Activated naive CD4-positive, alpha-beta T cell treated with anti-CD3 and anti-CD28 coated beads, Interleukin-2, amount 10 ng/mL, durations not matched to agents 7 days and 5 days (primary cell): ENCODE results near the gene LMF1.

Experiments
- CTCF ChIA-PET: fragments of 350-600 bp; sonication (Branson Sonifier 250); formaldehyde crosslinking; loops from one replicate; lab custom pipeline; 2021; ENCODE audit warnings: antibody characterized with exemption; lab: Charles Lee
- DNase-seq: peaks from one replicate; pipeline ENCODE4 v3.0.0-alpha.2; 2020
- H3K27ac Mint-ChIP-seq: one replicate; pipeline ENCODE4 v1.8.0; 2021; ENCODE audit warnings: mild to moderate bottlenecking, moderate library complexity, mixed read lengths
- H3K27me3 Mint-ChIP-seq: one replicate; pipeline ENCODE4 v1.8.0; 2021; ENCODE audit warnings: mild to moderate bottlenecking, mixed read lengths
- H3K36me3 Mint-ChIP-seq: one replicate; pipeline ENCODE4 v1.8.0; 2021; ENCODE audit warnings: mixed read lengths
- H3K4me1 Mint-ChIP-seq: one replicate; pipeline ENCODE4 v1.8.0; 2021; ENCODE audit warnings: mixed read lengths
- H3K4me3 Mint-ChIP-seq: one replicate; pipeline ENCODE4 v1.8.0; 2021; ENCODE audit warnings: mild to moderate bottlenecking, moderate library complexity, mixed read lengths
- H3K9me3 Mint-ChIP-seq: one replicate; pipeline ENCODE4 v1.8.0; 2021; ENCODE audit warnings: mixed read lengths

The LMF1 gene

DNA sequence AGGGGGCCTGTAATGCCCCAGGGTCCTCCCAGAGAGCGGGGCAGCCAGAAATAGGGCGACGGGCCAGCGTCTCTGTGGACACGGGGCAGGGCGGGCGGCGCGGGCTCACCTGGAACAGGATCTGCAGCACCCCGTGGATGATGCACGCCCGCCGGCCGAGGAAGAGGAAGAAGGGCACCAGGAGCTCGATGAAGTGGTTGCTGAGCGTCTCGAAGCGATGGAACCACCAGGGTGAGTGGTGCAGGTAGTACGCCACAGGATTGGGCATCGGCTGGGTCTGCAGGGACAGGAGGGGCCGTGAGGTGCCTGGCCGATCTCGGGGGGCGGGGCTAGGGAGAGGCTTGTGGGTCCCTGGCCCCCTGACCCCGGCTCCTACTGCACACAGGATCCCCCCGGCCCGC is 91.3 kb downstream of the LMF1 start:
- Mint-ChIP-seq H3K9me3 (no peaks in the 10 kb centered on the region), H3K27me3 (no peaks in the 10 kb centered on the region), H3K27ac (no peak overlapping the region), H3K36me3 (no peaks in the 10 kb centered on the region), H3K4me3 (no peak overlapping the region), H3K4me1 (no peaks in the 10 kb centered on the region)
- DNase-seq = no peak
- CTCF ChIA-PET = no interaction called here

DNA sequence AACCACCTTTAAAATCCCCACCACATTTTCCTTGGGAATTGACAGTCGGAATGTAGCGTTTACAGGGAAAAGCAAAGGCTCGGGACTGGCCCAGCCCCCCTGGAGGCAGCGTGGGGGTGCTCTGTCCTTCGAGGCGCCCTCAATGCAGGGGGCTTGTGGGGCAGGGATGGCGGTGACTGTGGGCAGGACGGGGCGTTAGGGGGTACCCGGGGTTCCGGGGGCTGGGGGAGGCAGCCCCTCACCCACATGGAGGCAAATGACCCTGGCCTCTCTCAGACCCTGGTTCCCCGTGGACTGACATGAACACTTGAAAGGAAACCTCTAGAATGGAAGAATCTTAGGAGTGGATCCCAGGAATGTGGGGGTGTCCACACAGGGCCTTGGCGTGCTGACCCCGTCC is 91.9 kb downstream of the LMF1 start:
- Mint-ChIP-seq H3K4me1 (no peaks in the 10 kb centered on the region), H3K27me3 (no peaks in the 10 kb centered on the region), H3K36me3 (no peaks in the 10 kb centered on the region), H3K9me3 (no peaks in the 10 kb centered on the region), H3K27ac (no peak overlapping the region), H3K4me3 (no peak overlapping the region)
- CTCF ChIA-PET = no interaction called here
- no peak for DNase-seq

DNA sequence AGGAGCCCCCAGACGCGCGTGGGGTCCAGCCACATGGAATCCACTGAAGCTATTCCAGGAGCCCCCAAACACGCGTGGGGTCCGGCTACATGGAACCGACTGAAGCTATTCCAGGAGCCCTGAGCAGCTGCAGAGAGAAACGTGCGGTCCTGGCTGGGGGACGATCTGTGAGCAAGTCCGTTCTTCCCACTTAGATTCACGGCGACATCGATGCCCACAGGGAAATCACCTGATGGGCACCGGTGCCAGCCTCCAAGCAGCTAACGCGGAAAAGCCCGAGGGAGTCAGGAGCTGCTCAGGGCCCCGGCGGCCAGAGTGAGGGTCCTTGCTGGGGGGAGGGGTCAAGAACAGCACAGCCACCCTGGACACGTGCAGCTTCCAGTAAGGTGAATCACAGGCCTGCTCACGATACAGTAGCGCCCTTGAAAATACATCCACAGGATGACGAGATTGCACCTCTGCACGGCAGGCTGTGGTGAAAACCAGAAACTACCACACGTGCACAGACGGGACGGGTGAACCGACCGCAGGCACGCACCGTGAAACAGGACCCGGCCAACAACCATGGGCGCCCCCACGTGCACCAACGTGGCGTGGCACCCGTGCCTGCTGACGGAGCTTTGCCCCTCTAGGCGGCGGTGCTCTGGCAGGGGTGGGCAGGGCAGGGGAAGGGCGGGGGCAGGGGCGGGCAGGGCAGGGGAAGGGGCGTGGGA is 92.6 kb downstream of the LMF1 start:
- CTCF ChIA-PET = no interaction called here
- H3K27ac Mint-ChIP-seq = no peak overlapping the region
- no peaks in the 10 kb centered on the region for H3K4me1 Mint-ChIP-seq
- H3K4me3 Mint-ChIP-seq = no peak overlapping the region
- H3K9me3 Mint-ChIP-seq = no peaks in the 10 kb centered on the region
- no peaks in the 10 kb centered on the region for H3K27me3 Mint-ChIP-seq
- H3K36me3 Mint-ChIP-seq = no peaks in the 10 kb centered on the region
- DNase-seq = no peak

DNA sequence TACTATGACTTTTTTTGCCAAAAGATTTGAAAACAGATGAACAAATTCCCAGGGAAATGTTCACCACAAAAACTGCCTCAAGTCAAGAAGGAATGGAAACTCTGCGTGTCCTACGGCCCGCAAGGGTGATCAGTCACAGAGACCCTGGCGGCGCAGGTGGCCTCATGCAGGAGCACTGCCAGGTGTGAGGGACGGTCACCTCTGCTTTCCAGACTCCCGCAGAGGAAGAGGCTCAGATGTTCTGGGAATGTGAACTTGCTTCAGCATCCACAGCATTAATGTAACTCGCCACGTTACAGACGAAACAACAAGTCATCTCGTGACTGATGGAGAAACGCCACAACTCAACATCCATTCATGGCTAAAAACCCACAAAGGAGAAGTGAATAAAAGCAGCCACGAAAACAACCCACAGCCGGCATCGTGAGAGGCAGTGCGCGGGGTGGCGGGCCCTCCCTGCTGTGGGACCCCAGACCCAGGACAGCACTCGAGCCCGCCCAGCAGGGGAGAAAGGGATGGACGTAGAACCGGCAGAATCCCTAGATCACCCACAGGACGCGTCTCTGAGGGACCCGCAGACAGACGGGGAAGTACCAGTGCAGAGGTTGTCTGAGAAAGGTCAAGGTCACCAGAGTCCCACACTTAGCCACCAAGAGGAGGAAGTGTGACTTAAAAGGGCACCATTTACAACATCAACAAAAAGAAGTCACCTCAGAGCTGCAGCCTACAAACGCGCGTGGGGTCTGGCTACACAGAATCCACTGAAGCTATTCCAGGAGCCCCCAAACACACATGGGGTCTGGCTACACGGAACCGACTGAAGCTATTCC is 93.3 kb downstream of the LMF1 start:
- H3K27me3 Mint-ChIP-seq = no peaks in the 10 kb centered on the region
- H3K9me3 Mint-ChIP-seq = no peaks in the 10 kb centered on the region
- H3K4me1 Mint-ChIP-seq = no peaks in the 10 kb centered on the region
- H3K36me3 Mint-ChIP-seq = no peaks in the 10 kb centered on the region
- no peak for DNase-seq
- CTCF ChIA-PET = no interaction called here
- no peak overlapping the region for H3K27ac Mint-ChIP-seq
- no peak overlapping the region for H3K4me3 Mint-ChIP-seq

DNA sequence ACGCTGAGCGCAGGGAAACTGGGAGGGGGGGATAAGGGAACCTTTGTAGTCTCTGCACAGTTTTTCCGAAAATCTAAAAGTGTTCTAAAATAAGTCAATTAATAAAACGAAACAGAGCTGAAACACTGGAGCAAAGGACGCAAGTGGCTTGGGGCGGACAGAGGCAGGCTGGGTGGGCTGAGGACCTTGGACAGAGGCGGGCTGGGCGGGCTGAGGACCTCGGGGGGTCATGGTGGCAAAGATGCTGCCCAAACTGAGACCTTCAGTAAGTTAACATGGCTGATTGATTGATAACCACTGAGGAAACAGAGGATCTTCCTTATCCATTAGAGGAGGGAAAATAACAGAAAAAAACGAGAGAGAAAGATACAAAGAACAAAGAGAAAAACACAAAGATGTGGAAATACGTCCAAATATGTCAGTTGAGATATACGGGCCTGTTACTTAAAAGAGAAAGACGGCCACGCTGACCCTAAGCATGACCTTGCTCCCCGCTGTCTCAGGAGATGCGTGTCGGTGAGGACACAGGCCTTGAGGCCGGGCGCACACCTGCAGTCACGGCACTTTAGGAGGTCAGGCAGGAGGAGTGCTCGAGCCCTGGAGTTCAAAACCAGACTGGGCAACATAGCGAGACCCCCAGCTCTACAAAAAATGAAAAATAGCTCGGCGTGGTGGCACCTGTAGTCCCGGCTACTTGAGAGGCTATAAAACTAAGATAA is 94.1 kb downstream of the LMF1 start:
- H3K9me3 Mint-ChIP-seq = no peaks in the 10 kb centered on the region
- H3K27me3 Mint-ChIP-seq = no peaks in the 10 kb centered on the region
- H3K36me3 Mint-ChIP-seq = no peaks in the 10 kb centered on the region
- no peak for DNase-seq
- CTCF ChIA-PET = no interaction called here
- H3K4me1 Mint-ChIP-seq = no peaks in the 10 kb centered on the region
- no peak overlapping the region for H3K27ac Mint-ChIP-seq
- H3K4me3 Mint-ChIP-seq = no peak overlapping the region

DNA sequence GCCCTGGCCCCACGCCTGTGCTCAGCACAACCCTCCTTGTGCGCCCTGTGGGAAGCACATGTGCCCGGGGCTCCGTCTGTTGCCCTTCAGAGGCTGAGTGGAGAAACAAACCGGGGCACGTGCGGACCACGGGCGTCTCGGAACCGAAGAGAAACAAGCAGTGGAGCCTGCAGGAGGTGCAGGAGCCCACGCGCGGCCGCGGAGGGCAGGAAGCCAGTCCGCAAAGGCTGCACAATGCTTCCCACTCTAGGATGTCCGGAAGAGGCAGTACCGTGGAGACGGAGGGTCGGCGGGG is 94.8 kb downstream of the LMF1 start:
- no peak overlapping the region for H3K27ac Mint-ChIP-seq

DNA sequence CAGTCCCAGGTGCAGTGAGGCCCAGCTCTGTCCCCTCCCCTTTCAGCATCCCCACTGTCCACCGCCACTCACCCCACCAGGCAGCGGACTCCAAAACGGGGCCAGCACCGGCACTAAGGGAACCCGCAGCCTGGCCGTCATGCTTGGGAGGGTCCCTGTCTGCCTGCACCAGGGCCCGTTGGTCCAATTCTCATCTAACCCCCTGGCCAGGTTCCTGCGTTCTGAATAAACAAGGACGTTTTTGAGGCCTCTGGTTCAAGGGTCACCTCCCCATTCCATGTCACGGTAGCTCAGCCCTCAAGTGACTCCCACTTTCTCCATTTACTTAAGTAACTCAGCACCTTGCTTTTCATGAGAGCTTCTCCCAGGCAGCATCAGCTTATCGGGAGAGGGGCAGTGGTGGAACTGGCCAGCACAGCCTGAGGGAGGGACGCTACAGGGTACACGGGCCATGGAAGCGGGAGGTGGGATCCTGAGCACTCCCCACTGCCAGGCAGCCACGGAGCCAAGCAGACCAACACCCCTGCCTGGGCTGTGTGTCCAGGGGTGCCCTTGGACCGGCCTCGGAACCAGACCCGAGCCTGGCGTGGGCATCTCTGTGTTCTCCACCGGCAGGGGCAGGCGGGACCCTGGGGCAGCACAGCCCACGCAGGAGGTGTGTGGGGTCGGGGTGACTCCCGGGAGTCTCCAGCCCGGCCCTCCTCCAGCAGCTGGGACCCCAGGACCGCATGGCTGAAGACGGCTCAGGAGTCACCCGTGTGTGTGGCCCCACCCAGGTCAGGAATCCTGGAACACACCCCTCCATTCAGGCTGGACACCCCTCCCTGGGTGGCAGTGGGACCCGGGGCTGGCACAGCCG is 95.4 kb downstream of the LMF1 start:
- H3K9me3 Mint-ChIP-seq = no peaks in the 10 kb centered on the region
- DNase-seq = no peak
- no peaks in the 10 kb centered on the region for H3K36me3 Mint-ChIP-seq
- no peaks in the 10 kb centered on the region for H3K4me1 Mint-ChIP-seq
- H3K27ac Mint-ChIP-seq = no peak overlapping the region
- no peak overlapping the region for H3K4me3 Mint-ChIP-seq
- H3K27me3 Mint-ChIP-seq = no peaks in the 10 kb centered on the region
- CTCF ChIA-PET = no interaction called here

More for the DNA sequence above, 94.8 kb downstream of the LMF1 start:
- H3K36me3 Mint-ChIP-seq = no peaks in the 10 kb centered on the region
- no peaks in the 10 kb centered on the region for H3K4me1 Mint-ChIP-seq
- no peak for DNase-seq
- H3K27me3 Mint-ChIP-seq = no peaks in the 10 kb centered on the region
- no peaks in the 10 kb centered on the region for H3K9me3 Mint-ChIP-seq
- H3K4me3 Mint-ChIP-seq = no peak overlapping the region
- CTCF ChIA-PET = no interaction called here

DNA sequence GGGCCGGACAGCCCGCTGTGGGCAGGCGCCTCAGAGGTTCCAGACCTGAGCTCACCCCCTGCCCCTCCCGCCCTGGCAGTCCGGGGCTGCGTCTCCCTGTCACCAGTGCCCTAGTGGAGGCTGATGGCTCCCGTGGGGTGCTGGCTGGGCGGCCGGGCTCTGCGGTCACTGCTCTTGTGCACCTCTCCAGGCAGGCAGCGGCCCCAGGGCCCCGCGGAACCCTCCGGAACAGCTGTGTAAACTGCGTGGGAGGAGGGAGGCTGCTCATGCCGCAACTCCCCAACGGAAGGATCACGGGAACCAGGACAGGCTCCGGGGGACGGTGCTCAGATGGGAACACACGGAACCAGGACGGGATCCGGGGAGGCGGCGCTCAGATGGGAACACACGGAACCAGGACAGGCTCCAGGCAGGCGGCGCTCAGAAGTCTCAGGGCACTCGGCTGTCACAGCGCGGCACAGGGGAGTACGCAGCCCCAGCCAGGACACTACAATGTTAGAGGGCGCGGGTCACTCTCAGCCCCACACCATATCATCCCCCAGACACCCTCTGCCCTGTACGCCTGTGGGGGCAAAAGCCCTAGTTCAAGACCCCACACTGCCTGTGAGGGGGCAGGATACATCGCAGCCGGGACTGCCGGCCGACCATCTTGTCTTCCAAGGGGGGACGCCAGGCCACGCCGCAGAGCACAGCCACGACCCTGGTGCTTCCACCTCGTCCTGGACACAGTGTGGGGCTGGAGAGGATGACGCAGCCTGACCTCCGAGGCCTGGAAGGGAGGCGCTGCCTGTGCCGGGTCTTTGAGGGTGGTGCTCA is 96.2 kb downstream of the LMF1 start:
- no peaks in the 10 kb centered on the region for H3K27me3 Mint-ChIP-seq
- no peak for DNase-seq
- no peaks in the 10 kb centered on the region for H3K4me1 Mint-ChIP-seq
- no peak overlapping the region for H3K4me3 Mint-ChIP-seq
- no peaks in the 10 kb centered on the region for H3K36me3 Mint-ChIP-seq
- no peak overlapping the region for H3K27ac Mint-ChIP-seq
- CTCF ChIA-PET = no interaction called here
- no peaks in the 10 kb centered on the region for H3K9me3 Mint-ChIP-seq

DNA sequence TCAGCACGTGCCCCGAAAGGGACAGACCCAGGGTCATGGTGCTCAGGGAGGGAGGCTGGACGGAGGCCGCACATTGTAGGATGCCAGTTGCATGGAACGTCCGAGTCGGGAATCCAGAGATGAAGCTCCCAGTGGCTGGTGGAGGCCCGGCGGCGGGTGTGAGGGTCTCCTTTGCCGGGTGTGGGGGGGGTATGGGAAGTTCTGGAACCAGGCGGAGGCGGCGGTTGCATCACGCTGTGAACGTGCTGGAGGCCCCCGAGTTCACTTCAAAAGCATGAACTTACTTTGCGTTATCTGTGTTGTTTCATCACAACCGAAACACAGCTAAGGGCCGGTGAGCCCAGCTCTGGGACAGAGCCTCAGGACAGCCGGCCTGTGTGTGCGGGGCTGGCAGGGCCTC is 96.9 kb downstream of the LMF1 start:
- H3K9me3 Mint-ChIP-seq = no peaks in the 10 kb centered on the region
- DNase-seq = no peak
- H3K4me3 Mint-ChIP-seq = no peak overlapping the region
- no peaks in the 10 kb centered on the region for H3K27me3 Mint-ChIP-seq
- H3K27ac Mint-ChIP-seq = no peak overlapping the region
- no peaks in the 10 kb centered on the region for H3K4me1 Mint-ChIP-seq
- H3K36me3 Mint-ChIP-seq = no peaks in the 10 kb centered on the region
- CTCF ChIA-PET = no interaction called here

DNA sequence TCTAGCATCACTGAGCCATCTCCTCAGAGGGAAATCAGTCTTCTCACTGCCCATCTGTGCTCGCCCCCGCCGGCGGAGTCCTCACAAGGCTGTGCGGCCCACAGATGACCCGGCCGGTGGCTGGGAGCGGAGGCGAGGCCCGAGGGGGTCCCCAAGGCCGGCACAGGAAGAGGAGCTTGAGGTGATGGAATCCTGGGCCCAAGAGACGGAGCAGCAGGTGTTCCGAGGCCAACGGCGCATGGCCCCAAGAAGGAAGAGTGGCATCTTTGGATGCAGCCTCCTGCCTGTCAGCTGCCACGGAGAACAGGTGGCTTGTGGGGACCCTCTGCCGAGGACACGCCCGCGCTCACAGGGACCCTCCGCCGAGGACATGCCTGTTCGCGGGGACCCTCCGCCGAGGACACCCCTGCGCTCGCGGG is 97.5 kb downstream of the LMF1 start:
- CTCF ChIA-PET = no interaction called here
- no peaks in the 10 kb centered on the region for H3K36me3 Mint-ChIP-seq

DNA sequence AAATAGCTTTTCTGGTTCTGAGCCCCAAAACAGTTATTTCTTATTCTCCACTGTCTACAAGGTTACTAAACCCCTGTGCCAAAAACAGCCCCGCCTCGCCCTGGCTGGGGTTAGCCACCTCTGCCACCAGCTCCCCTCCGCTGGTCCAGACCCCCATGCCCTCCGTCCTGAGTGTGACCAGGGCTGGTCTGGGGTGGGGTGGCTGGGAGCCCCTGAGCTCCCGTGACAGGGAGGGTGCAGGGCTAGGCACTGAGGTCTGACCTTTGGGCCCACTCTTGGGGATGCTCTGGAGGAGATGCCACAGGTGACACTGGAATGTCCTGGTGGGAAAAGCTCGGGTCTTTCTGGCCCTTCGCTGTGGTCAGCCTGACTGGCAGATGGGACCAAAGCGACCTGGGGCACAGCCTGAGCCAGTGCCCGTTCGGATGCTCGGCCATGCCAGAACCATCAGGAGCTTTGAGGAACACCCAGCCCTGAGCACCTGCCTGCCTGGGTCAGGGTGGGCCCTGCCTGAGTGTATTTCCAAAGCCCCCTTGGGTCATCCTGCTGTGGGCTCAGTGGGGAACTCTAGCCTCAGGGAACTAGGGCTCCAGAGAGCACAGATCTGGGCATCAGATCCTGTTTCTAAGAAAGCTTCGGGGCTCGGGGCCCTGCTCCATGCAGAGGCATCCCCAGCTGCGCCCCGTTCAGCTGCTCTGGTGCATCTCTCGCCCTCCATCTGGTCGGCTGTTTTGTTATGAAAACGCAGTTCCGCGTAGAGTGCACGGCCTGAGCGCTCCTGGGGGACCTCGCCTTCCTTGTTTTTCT is 98.1 kb downstream of the LMF1 start:
- Mint-ChIP-seq H3K4me3 (no peak overlapping the region), H3K27ac (no peak overlapping the region)
- CTCF ChIA-PET = no interaction called here

More for the DNA sequence above, 97.5 kb downstream of the LMF1 start:
- H3K9me3 Mint-ChIP-seq = no peaks in the 10 kb centered on the region
- no peaks in the 10 kb centered on the region for H3K4me1 Mint-ChIP-seq
- H3K27ac Mint-ChIP-seq = no peak overlapping the region
- H3K4me3 Mint-ChIP-seq = no peak overlapping the region
- no peaks in the 10 kb centered on the region for H3K27me3 Mint-ChIP-seq
- DNase-seq = no peak

DNA sequence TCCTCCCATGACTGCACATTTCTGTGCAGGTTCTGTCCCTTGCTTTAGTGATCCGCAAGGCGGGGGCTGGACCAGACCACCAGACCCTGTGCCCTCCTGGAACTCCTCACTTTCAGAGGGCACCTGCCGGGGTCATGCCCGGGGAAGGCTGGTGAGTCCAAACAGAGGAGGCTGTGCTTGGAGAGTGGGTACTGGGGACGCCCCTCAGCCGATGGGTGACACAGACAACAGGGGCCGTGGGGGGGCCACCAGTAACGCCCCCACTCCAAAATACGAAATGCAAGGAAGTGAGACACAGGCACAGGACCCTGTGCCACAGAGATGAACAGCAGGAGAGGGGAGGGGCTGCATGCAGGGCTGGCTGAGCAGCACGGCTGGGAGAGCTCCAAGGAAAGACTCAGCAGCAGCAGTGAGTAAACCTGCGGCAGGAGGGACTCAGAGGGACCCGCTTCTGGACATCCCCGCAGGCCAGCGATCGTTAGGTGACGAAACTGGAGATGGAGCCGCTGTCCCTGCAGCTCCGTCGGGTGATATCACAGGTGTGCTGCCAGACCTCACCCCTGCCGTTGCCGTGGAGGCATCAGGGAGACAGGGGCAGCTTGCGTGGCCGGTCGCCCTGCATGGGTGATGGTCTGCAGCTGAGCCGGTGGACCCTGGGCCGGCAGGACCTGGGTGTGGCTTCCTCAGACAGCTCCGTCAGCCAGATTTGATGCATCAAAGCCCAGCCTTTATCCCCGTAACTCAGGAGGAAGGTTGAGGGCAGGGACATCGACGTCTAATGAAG is 99.0 kb downstream of the LMF1 start:
- CTCF ChIA-PET = no interaction called here
- no peaks in the 10 kb centered on the region for H3K27me3 Mint-ChIP-seq

More for the DNA sequence above, 98.1 kb downstream of the LMF1 start:
- no peak for DNase-seq
- Mint-ChIP-seq H3K4me1 (no peaks in the 10 kb centered on the region), H3K9me3 (no peaks in the 10 kb centered on the region), H3K27me3 (no peaks in the 10 kb centered on the region), H3K36me3 (no peaks in the 10 kb centered on the region)

More for the DNA sequence above, 99.0 kb downstream of the LMF1 start:
- no peak overlapping the region for H3K27ac Mint-ChIP-seq
- no peaks in the 10 kb centered on the region for H3K9me3 Mint-ChIP-seq
- no peak for DNase-seq
- no peaks in the 10 kb centered on the region for H3K4me1 Mint-ChIP-seq
- H3K36me3 Mint-ChIP-seq = no peaks in the 10 kb centered on the region
- H3K4me3 Mint-ChIP-seq = no peak overlapping the region
